OCI-M1 (cell line): ENCODE measurements around the gene PCSK2.
A peak's percentile ranks its signal among the peaks of the same experiment; 100 is the strongest.

Experiments used
- DNase-seq: peaks from one replicate; lab custom pipeline; 2025; lab: John Stamatoyannopoulos, UW

PCSK2 gene

DNA sequence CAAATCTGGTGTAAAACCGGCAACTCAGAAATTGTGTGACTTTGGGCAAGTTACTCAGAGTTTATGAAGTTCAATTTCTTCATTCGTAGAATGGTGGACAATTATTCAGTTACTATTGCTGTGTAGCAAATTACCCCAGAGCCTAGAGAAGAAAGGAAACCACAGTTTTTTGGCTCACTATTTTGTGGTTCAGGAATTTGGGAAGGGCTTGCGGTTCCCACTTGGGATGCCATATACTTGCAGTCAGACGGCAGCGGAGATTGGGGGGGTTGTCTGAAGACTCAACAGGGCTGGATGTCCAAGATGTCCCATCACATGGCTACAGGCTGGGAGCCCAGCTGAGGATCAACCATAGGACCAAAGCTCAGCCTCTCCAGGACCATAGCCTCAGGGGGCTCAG, 108.1 kb downstream of the PCSK2 start:
- no peak for DNase-seq

DNA sequence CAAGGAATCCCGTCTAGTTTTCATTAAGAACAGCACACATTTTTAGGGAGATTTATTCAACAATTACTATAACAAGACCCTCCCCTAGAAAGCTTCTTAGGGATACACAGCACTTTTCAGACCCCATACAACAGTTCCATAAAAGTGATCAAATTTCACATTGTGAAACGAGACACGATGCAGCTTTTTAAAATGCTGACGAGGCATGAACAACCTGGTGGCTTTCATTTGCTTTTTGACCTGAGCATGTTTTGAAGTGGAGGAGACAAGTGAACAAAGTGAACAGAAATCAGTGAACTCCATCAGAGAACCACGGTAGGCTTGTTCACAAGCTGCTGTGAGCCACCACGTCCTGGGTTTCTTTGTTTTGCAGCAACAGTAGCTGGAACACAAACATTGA, 112.2 kb downstream of the PCSK2 start:
- DNase-seq, result no peak

GRCh38 chr20:17343091-17343490, 116.3 kb downstream of the PCSK2 start:
- no peak for DNase-seq

DNA sequence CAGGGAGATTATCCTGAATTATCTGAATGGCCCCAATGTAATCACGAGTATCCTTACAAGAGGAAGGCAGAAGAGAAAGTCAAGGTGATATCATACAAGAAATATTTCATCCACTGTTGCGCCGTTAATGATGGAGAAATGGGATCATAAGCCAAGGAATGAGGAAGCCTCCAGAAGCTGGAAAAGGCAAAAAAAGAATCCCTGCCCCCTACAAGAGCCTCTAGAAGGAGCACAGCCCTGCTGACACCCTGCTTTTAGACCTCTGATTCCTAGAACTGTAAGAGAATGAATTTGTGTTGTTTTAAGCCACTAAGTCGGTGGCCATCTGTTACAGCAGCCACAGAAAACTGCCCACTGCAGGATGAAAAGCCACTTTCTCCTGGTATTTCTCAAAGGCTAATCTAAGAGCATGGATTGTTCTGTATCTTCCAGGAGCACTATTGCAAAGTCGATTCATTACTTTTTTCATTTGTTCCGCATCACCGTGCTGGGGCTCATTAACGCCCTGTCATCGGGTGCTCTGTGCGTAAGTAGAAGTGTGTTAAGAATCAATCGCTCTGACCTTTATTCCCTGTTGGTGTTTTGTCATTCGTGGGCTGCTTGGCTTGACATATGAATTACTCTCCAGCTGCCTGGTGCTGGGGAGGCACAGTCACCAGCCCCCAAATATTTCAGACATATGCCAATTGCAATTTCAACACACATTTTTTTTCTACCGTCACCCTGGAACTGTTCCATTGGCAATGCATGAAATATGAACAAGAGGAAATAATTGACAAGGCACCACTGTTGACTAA, 117.0 kb downstream of the PCSK2 start:
- DNase-seq, result no peak

DNA sequence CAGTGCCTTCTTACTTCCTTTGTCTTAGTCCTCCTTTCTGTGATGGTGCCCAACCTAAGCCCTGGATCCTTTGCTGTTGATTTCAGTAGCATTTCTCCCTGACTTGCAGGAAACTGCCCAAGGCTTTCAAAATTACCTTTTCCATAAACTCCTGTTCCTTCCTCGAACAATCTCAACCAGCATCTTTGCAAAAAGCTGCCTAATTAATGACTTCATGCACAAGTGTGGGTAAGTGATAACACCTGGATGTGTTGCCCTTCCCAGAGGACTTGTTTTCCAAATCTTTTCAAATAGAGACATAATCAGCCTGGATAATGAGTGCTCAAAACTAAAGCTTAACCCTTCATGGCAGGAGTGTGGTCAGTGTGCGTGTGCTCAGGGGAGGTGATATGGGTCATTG, 118.0 kb downstream of the PCSK2 start:
- DNase-seq, result no peak

DNA sequence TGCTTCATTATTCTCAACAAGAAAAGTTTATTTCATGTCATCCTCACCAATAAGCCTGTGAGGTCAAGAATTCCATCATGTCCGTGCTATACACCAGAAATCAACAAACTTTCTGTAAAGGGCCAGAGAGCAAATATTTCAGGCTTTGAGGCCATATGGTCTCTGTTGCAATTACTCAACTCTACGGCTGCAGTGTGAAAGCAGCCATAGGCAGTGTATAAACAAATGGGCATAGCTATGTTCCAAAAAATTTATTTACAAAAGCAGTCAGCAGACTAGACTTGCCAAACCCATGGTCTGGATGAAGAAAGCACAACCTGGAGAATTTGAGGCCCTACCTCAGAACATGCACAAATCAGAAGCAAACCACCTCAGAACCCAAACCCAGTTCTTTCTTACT, 118.5 kb downstream of the PCSK2 start:
- DNase-seq, result no peak

DNA sequence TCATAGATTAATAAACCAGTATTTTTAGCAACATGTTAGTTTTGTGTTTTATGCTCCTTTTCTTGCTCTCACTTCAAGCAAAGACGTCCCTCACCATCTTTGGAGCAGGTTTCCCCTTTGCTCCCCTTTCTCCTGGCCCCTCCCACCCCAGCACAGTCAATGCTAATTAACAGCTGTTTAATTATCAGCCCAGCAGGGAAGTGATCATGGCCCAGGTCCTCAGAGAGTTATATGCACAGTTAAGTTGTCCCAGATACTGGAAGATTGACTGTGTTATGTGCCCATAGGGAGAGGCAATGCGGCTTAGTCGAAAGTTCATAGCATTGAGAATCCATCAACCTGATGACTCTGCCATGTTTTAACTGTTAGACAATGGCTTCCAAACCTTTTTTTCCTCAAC, 123.5 kb downstream of the PCSK2 start:
- DNase-seq, result no peak

- no peak for DNase-seq
These were observed 130.4 kb downstream of the PCSK2 start for GRCh38 chr20:17357238-17357637.

DNA sequence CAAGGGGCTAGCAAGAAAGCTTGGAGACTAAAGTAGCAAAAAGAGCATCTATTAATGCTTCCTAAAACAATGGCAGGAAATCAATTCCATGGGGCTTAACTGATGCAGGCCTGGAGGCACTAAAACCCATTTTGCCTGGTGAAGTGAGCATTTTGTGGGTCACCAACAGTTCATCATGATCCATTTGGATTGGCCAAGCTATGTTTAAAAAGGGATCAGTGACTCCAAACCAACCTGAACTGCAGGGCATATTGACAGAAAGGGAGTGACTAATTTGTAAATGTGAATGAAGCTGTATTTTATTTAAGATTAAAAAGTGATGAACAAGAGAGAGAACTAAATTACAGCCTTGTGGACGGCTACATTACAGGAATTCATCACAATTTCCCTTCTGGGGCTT, 132.0 kb downstream of the PCSK2 start:
- DNase-seq, result no peak

GRCh38 chr20:17364681-17365080, 137.8 kb downstream of the PCSK2 start:
- no peak for DNase-seq

GRCh38 chr20:17365831-17366230, 139.0 kb downstream of the PCSK2 start:
- DNase-seq, result no peak

DNA sequence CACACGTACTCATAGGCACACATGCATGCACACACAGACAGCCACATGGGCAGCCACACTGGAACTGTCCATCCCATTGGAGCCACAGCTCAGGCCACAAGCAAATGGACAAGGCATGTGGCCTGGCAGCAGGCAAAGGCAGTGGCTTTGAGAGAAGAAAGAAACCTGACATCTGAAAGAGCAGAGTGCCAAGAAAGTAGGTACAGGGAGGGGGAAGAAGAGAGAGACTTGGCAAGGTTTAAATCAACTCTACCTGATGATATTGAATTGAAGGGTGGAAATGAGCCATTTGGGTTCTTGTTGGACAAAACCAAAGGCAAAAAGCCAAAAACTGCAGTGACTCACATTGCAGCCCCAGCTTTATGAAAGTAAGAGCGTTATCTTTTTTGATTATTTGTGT, 142.7 kb downstream of the PCSK2 start:
- DNase-seq, result no peak

GRCh38 chr20:17372806-17373440, 146.1 kb downstream of the PCSK2 start:
- no peak for DNase-seq

- DNase-seq, result no peak
These were observed 147.2 kb downstream of the PCSK2 start for GRCh38 chr20:17374086-17374485.

- DNase-seq, result no peak
These were observed 149.2 kb downstream of the PCSK2 start for GRCh38 chr20:17376031-17376430.

GRCh38 chr20:17377231-17377630, 150.4 kb downstream of the PCSK2 start:
- no peak for DNase-seq

GRCh38 chr20:17379651-17380050, 152.8 kb downstream of the PCSK2 start:
- no peak for DNase-seq

- no peak for DNase-seq
These were observed 154.0 kb downstream of the PCSK2 start for GRCh38 chr20:17380801-17381200.

GRCh38 chr20:17381724-17382123, 154.9 kb downstream of the PCSK2 start:
- no peak for DNase-seq

- DNase-seq, result no peak
These were observed 159.0 kb downstream of the PCSK2 start for GRCh38 chr20:17385798-17386197.

DNA sequence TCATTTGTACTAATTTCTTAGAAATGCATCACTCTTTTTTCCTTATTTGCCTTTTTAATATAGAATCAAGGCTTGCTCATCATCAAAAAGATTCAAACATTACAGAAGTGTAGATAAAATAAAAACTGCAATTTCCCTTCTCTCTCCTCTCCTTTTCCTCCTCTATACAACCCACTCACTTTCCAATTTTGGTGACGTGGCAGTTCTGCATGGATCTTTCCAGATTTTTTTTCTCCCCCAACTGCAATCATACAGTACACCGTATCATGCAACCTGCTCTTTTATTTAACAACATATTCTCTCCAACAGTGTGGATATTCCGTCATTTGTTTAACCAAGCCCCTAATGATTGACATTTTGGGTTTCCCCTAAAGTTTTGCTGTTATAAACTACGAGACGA, 163.8 kb downstream of the PCSK2 start:
- DNase-seq, result no peak

DNA sequence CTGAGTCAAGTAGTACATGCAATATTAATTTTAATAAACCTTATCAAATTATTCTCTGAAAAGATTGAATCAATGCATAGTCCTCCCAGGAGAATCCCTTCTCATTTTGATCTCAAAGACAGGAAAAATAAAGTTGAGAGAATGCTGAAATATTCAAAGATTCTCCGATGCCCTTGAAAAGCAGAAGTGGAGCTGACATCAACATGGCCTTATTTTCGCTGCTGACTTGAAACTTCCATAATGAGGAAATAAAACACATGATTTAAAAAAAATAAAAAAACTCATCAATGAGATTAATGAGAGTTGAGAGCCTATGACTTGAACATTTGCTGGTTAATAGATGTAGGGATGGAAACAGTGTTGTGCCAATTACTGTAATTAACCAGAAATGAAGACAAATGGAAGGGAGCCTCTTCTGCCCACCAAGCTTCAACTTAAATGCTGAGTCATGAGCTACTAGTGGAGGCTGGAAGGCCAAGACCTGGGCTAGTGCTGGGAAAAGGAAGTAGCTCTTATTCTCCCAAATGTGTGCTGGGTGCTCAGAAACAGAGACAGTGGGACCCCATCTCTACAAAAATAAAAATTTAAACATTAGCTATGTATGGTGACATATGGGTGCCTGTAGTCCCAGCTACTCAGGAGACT, 164.4 kb downstream of the PCSK2 start:
- peak; percentile 23 for DNase-seq

GRCh38 chr20:17394411-17394810, 167.6 kb downstream of the PCSK2 start:
- no peak for DNase-seq
